Testis (tissue), 2 donors: ENCODE measurements around the gene BEND3.

Source experiments
- POLR2A ChIP-seq: fragments of 450-650 bp; IDR thresholded peaks from one replicate; pipeline ENCODE4 v1.6.1; 2017; ENCODE audit warnings: antibody characterized with exemption, mild to moderate bottlenecking, moderate library complexity
- TF ChIP-seq, protein P1 (sequence below), 3 experiments: fragments of 450-650 bp in 2 of 3; fragments of 200-600 bp in 1 of 3; sonication (generic) in 1 of 3; IDR thresholded peaks; one replicate each; pipeline ENCODE4 v1.5.1; 2016 to 2019; ENCODE audit warnings: antibody characterized with exemption in 3 of 3, mild to moderate bottlenecking in 2 of 3, moderate library complexity in 1 of 3

DNA sequence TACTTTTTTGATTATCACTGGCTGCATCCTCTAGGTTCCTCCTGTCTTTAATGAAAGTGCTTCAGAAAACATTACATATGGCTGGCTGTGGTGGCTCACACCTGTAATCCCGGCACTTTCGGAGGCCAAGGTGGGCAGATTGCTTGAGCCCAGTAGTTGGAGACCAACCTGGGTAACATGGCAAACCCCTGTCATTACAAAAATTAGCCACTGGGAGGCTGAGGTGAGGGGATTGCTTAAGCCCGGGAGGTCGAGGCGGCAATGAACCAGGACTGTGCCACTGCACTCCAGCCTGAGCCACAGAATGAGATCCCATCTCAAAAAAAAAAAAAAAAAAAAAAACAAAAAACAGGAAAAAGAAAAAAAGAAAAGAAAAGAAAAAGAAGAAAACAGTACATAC lies 35.3 kb downstream of the BEND3 start:
- TF ChIP-seq, protein P1, sequence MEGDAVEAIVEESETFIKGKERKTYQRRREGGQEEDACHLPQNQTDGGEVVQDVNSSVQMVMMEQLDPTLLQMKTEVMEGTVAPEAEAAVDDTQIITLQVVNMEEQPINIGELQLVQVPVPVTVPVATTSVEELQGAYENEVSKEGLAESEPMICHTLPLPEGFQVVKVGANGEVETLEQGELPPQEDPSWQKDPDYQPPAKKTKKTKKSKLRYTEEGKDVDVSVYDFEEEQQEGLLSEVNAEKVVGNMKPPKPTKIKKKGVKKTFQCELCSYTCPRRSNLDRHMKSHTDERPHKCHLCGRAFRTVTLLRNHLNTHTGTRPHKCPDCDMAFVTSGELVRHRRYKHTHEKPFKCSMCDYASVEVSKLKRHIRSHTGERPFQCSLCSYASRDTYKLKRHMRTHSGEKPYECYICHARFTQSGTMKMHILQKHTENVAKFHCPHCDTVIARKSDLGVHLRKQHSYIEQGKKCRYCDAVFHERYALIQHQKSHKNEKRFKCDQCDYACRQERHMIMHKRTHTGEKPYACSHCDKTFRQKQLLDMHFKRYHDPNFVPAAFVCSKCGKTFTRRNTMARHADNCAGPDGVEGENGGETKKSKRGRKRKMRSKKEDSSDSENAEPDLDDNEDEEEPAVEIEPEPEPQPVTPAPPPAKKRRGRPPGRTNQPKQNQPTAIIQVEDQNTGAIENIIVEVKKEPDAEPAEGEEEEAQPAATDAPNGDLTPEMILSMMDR (IDR thresholded peaks at IDR 0.05): peak in 1 of 3 experiments; percentile 18
- no peak for TF ChIP-seq POLR2A
